OCI-LY7 (cell line): ENCODE results near the gene NPM3. TPM values are rescaled to one million over a fixed set of nuclear protein-coding genes. Genes with fewer than 3 reads are reported as not detected.

Experiments used
- BruUV-seq: library from RNA; stranded (reverse); fragments of 400-500 nt; replicated peaks from 2 replicates; lab custom pipeline; 2021; lab: Mats Ljungman, UMichigan
- CTCF ChIA-PET: fragments of 300-600 bp; sonication (Branson Sonifier 250); formaldehyde crosslinking; loops from one replicate; lab custom pipeline; 2022; ENCODE audit warnings: antibody characterized with exemption; ENCODE audit not compliant: unreplicated experiment; lab: Charles Lee
- POLR2A ChIA-PET: fragments of 300-600 bp; sonication (Branson Sonifier 250); formaldehyde crosslinking; loops from one replicate; lab custom pipeline; 2022; ENCODE audit warnings: antibody characterized with exemption; lab: Charles Lee
- DNase-seq: peaks from one replicate; pipeline ENCODE4 v3.0.0-alpha.2; 2015; ENCODE audit warnings: low spot score
- H2AFZ ChIP-seq: fragments of 200-600 bp; sonication (generic), shearing (Covaris generic); 2 replicates; pipeline ENCODE4 v1.6.1; 2014; ENCODE audit warnings: mild to moderate bottlenecking, antibody characterized with exemption, low read length, moderate library complexity
- H3K27ac ChIP-seq: fragments of 200-600 bp; sonication (generic); 2 replicates; pipeline ENCODE4 v1.5.1; 2014; ENCODE audit warnings: mixed run types, low read depth, mild to moderate bottlenecking, moderate library complexity, low read length, inconsistent platforms; ENCODE audit not compliant: poor library complexity, severe bottlenecking
- H3K36me3 ChIP-seq: fragments of 200-600 bp; sonication (generic); 2 replicates; pipeline ENCODE4 v1.6.1; 2014; ENCODE audit warnings: mild to moderate bottlenecking, antibody characterized with exemption, low read length, moderate library complexity, mixed read lengths; ENCODE audit not compliant: insufficient read depth
- H3K4me1 ChIP-seq: fragments of 200-600 bp; sonication (generic); 2 replicates; pipeline ENCODE4 v1.5.1; 2014; ENCODE audit warnings: mild to moderate bottlenecking, low read length; ENCODE audit not compliant: insufficient read depth, poor library complexity, severe bottlenecking
- H3K4me2 ChIP-seq: fragments of 200-600 bp; sonication (generic); 2 replicates; pipeline ENCODE4 v1.6.1; 2014; ENCODE audit warnings: mild to moderate bottlenecking, low read length
- H3K4me3 ChIP-seq: fragments of 200-600 bp; sonication (generic); 2 replicates; pipeline ENCODE4 v1.5.1; 2014; ENCODE audit warnings: mild to moderate bottlenecking, low read depth, low read length; ENCODE audit not compliant: poor library complexity, severe bottlenecking
- H3K79me2 ChIP-seq: fragments of 200-600 bp; sonication (generic); 2 replicates; pipeline ENCODE4 v1.6.1; 2016; ENCODE audit warnings: low read depth, mild to moderate bottlenecking, low read length, moderate library complexity, mixed read lengths; ENCODE audit not compliant: insufficient read depth
- H3K9me2 ChIP-seq: fragments of 200-600 bp; sonication (generic); 2 replicates; pipeline ENCODE4 v1.6.1; 2016; ENCODE audit warnings: mild to moderate bottlenecking, low read length, mixed read lengths; ENCODE audit not compliant: insufficient read depth
- H3K9me3 ChIP-seq: fragments of 200-600 bp; sonication (generic); 2 replicates; pipeline ENCODE4 v1.6.1; 2014; ENCODE audit warnings: mild to moderate bottlenecking, mixed run types, low read length, mixed read lengths
- H4K20me1 ChIP-seq: fragments of 200-600 bp; sonication (generic); 2 replicates; pipeline ENCODE4 v1.6.1; 2014; ENCODE audit warnings: mild to moderate bottlenecking, antibody characterized with exemption, low read length, moderate library complexity, mixed read lengths; ENCODE audit not compliant: insufficient read depth
- CTCF ChIP-seq: fragments of 200-600 bp; sonication (generic); conservative IDR thresholded peaks from 2 replicates; pipeline ENCODE4 v1.5.1; 2014; ENCODE audit warnings: mild to moderate bottlenecking, antibody characterized with exemption, low read length, moderate library complexity, mixed read lengths
- EZH2phosphoT487 ChIP-seq: fragments of 200-600 bp; sonication (generic); IDR thresholded peaks from 2 replicates; pipeline ENCODE4 v1.6.1; 2018; ENCODE audit warnings: low read depth, borderline replicate concordance, mild to moderate bottlenecking, mixed run types, antibody characterized with exemption, low read length, moderate library complexity, mixed read lengths
- intact Hi-C: fragments of 100-400 bp; cut with micrococcal nuclease; formaldehyde crosslinking; loops from one replicate; pipeline ENCODE4 v1.10.0; 2022; ENCODE audit not compliant: unreplicated experiment
- total RNA-seq, 2 experiments: library from RNA; depleted of rRNA in 1 of 2; stranded (reverse); fragments of >200 nt in 1 of 2; shearing (Covaris generic) in 1 of 2; gene quantifications; 2 replicates each; pipeline ENCODE4 v1.2.3, GENCODE V29; 2014 to 2022

The NPM3 gene
- total RNA-seq, 2 experiments from 2014 or later, result 111 to 115 TPM

DNA sequence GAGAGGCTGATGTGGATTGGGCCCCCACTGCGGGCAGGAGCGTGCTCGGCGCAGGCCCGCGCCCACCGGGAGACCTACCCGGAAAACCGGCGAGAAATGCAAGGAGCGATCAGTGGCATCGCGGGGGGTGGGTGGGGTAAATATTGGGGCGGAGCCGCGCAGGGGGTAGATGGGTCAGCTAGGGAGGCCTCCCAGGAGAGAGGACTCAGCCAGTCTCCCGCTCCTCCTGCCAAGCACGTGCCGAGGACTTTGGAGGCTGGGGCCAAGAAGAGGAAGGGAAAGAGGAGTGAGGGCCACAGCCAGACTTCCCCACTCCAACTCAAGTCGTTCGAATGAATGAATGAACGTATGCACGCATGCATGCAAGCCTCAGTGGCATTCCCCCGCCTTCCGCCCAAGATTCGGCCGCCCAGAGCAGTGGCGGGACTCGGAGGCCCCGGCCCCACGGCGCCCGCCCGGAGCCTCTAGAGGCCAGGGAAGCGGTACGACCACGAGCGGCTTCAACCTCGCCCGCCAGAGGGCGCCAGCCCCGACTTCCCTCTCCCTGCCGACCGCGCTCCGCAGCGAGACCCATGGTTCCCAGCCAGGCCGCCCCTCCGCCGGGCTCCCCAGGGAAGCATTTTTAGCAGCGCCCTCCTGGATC, 3.6 kb downstream of the NPM3 start:
- peak overlapping the region; percentile 96 for H3K4me2 ChIP-seq
- no TSS peak for BruUV-seq
- POLR2A ChIA-PET, result no interaction called here

GRCh38 chr10:101778781-101779543, 4.3 kb downstream of the NPM3 start:
- H3K79me2 ChIP-seq, result peaks cover 17% of the 10 kb centered on the region; the same call in 1 of the 2 replicates
- no peaks in the 10 kb centered on the region for H4K20me1 ChIP-seq
- peak overlapping the region; percentile 16; the same call in 1 of the 2 replicates for H2AFZ ChIP-seq
- DNase-seq, result peak; percentile 62
- CTCF ChIA-PET, result no interaction called here
- no peaks in the 10 kb centered on the region for H3K9me3 ChIP-seq
- peak overlapping the region; percentile 96 for H3K4me2 ChIP-seq
- TF ChIP-seq EZH2phosphoT487 (no peak), CTCF (no peak)
- no TSS peak for BruUV-seq
- peaks cover 26% of the 10 kb centered on the region; the same call in 1 of the 2 replicates for H3K36me3 ChIP-seq
- peak overlapping the region; percentile 48 for H3K4me3 ChIP-seq
- peaks cover 47% of the 10 kb centered on the region for H3K4me1 ChIP-seq
- H3K27ac ChIP-seq, result peak overlapping the region; percentile 54
- POLR2A ChIA-PET, result interaction anchor here (0.6 kb wide), 1 partner anchor 73 kb away, joined by 3 read pairs; no protein-coding TSS in a partner anchor
- no peaks in the 10 kb centered on the region for H3K9me2 ChIP-seq
- intact Hi-C loops, result no loop called here

More for the DNA sequence above, 3.6 kb downstream of the NPM3 start:
- Histone ChIP-seq H3K9me2 (no peaks in the 10 kb centered on the region), H3K4me1 (peaks cover 50% of the 10 kb centered on the region), H4K20me1 (no peaks in the 10 kb centered on the region), H3K9me3 (no peaks in the 10 kb centered on the region), H3K27ac (peak overlapping the region; percentile 54), H3K79me2 (peaks cover 17% of the 10 kb centered on the region; the same call in 1 of the 2 replicates), H3K36me3 (peaks cover 33% of the 10 kb centered on the region; the same call in 1 of the 2 replicates), H3K4me3 (peak overlapping the region; percentile 48), H2AFZ (peak overlapping the region; percentile 16; the same call in 1 of the 2 replicates)
- peak; percentile 77 for DNase-seq
- TF ChIP-seq EZH2phosphoT487 (no peak), CTCF (peak; percentile 81)
- CTCF ChIA-PET, result no interaction called here
- intact Hi-C loops, result loop anchor here (2.0 to 10.0 kb wide), 4 partner anchors 85 to 565 kb away; partner anchors contain the start of gene FBXW4
